ENCODE data around the gene PHACTR1.

Gene PHACTR1

GRCh38 chr6:13053006-13053461 lies 336.5 kb downstream of the PHACTR1 start:
- Histone ChIP-seq H3K27ac (ENCODE audit: low read length) (no peak overlapping the region), H3K4me3 (ENCODE audit: low read length) (no peak overlapping the region), H2AFZ (ENCODE audit: low read depth, low read length) (no peak overlapping the region), H3K27me3 (ENCODE audit: low read depth, low read length) (no peaks in the 10 kb centered on the region; the same call in 1 of the 2 replicates), H3K9me3 (ENCODE audit: insufficient read depth, low read length) (no peaks in the 10 kb centered on the region), H3K9ac (ENCODE audit: low read length) (no peak overlapping the region), H3K36me3 (replicated peaks; ENCODE audit: low read depth, low read length) (no peaks in the 10 kb centered on the region), H3K4me1 (ENCODE audit: low read length) (no peaks in the 10 kb centered on the region), H3K79me2 (ENCODE audit: low read length) (no peaks in the 10 kb centered on the region), H3K4me2 (ENCODE audit: low read length) (no peak overlapping the region), H4K20me1 (ENCODE audit: insufficient read depth, low read length) (no peaks in the 10 kb centered on the region)
- TF ChIP-seq EZH2phosphoT487 (IDR thresholded peaks at IDR 0.05; ENCODE audit: low read depth) (no peak), CTCF (IDR thresholded peaks at IDR 0.05; ENCODE audit: low read depth, low read length) (no peak)

- H3K9ac ChIP-seq (ENCODE audit: low read length): no peak overlapping the region
- peaks cover 5% of the 10 kb centered on the region; the same call in 1 of the 2 replicates for H3K27me3 ChIP-seq (ENCODE audit: low read depth, low read length)
- no peak overlapping the region for H3K27ac ChIP-seq (ENCODE audit: low read length)
- no peak for TF ChIP-seq CTCF (IDR thresholded peaks at IDR 0.05; ENCODE audit: low read depth, low read length)
- TF ChIP-seq EZH2phosphoT487 (IDR thresholded peaks at IDR 0.05; ENCODE audit: low read depth): no peak
- H4K20me1 ChIP-seq (ENCODE audit: insufficient read depth, low read length): no peaks in the 10 kb centered on the region
- no peak overlapping the region for H3K4me3 ChIP-seq (ENCODE audit: low read length)
- no peak overlapping the region for H2AFZ ChIP-seq (ENCODE audit: low read depth, low read length)
- no peaks in the 10 kb centered on the region for H3K79me2 ChIP-seq (ENCODE audit: low read length)
- H3K4me1 ChIP-seq (ENCODE audit: low read length): no peaks in the 10 kb centered on the region
- H3K9me3 ChIP-seq (ENCODE audit: insufficient read depth, low read length): no peaks in the 10 kb centered on the region
- no peaks in the 10 kb centered on the region for H3K36me3 ChIP-seq (replicated peaks; ENCODE audit: low read depth, low read length)
- no peak overlapping the region for H3K4me2 ChIP-seq (ENCODE audit: low read length)
Measured at GRCh38 chr6:13058051-13058450, 341.5 kb downstream of the PHACTR1 start.

DNA sequence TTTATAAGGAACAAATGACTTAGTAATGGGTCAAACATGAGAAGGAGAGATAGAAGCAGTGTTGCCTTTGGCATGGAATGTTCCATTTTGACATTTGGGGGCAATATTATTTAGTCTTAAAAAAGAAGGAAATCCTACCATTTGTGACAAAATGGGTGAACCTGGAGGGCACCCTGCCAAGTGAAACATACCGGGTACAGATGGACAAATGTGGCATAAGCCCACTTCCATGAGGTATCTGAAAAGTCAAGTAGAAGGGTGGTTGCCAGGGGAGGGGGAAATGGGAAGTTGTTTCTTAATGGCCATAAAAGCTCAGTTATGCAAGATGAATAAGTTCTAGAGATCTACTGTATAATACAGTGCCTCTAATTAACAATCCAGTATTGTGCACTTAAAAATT lies 342.5 kb downstream of the PHACTR1 start:
- Histone ChIP-seq H3K9me3 (ENCODE audit: insufficient read depth, low read length) (no peaks in the 10 kb centered on the region), H2AFZ (ENCODE audit: low read depth, low read length) (no peak overlapping the region), H3K9ac (ENCODE audit: low read length) (no peak overlapping the region), H3K36me3 (replicated peaks; ENCODE audit: low read depth, low read length) (no peaks in the 10 kb centered on the region), H3K27me3 (ENCODE audit: low read depth, low read length) (peaks cover 5% of the 10 kb centered on the region; the same call in 1 of the 2 replicates), H3K27ac (ENCODE audit: low read length) (no peak overlapping the region), H3K4me2 (ENCODE audit: low read length) (no peak overlapping the region), H3K4me3 (ENCODE audit: low read length) (no peak overlapping the region), H3K4me1 (ENCODE audit: low read length) (no peaks in the 10 kb centered on the region), H3K79me2 (ENCODE audit: low read length) (no peaks in the 10 kb centered on the region), H4K20me1 (ENCODE audit: insufficient read depth, low read length) (no peaks in the 10 kb centered on the region)
- TF ChIP-seq CTCF (IDR thresholded peaks at IDR 0.05; ENCODE audit: low read depth, low read length): no peak
- no peak for TF ChIP-seq EZH2phosphoT487 (IDR thresholded peaks at IDR 0.05; ENCODE audit: low read depth)

DNA sequence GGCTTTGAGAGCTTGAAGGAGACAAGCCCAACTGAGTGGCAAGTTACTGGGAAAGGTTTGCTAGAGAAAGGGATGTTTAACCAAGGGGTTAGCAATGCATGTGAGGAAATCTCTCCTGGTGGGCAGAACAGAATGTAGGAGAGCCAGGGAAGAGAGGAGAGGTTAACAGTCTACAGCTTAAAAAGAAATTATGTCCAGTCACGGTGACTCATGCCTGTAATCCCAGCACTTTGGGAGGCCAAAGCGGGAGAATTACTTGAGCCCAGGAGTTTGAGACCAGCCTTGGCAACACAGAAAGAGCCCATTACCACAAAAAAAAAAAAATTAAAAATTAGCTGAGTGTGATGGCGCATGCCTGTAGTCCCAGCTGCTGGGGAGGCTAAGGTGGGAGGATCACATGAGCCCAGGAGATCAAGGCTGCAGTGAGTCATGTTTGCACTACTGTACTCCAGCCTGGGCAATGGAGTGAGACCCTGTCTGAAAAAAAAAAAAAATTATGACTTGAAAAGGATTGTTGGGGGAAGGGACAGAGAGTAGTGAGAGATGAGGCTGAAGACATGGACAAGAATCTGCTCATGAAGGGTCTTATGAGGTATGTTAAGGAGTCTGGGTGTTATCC lies 346.8 kb downstream of the PHACTR1 start:
- H3K4me3 ChIP-seq (ENCODE audit: low read length): no peak overlapping the region
- no peaks in the 10 kb centered on the region for H3K4me1 ChIP-seq (ENCODE audit: low read length)
- H2AFZ ChIP-seq (ENCODE audit: low read depth, low read length): no peak overlapping the region
- no peaks in the 10 kb centered on the region for H3K79me2 ChIP-seq (ENCODE audit: low read length)
- TF ChIP-seq EZH2phosphoT487 (IDR thresholded peaks at IDR 0.05; ENCODE audit: low read depth) (no peak), CTCF (IDR thresholded peaks at IDR 0.05; ENCODE audit: low read depth, low read length) (no peak)
- no peaks in the 10 kb centered on the region for H3K9me3 ChIP-seq (ENCODE audit: insufficient read depth, low read length)
- H3K4me2 ChIP-seq (ENCODE audit: low read length): no peak overlapping the region
- H3K27ac ChIP-seq (ENCODE audit: low read length): no peak overlapping the region
- no peaks in the 10 kb centered on the region for H3K36me3 ChIP-seq (replicated peaks; ENCODE audit: low read depth, low read length)
- H4K20me1 ChIP-seq (ENCODE audit: insufficient read depth, low read length): no peaks in the 10 kb centered on the region
- H3K9ac ChIP-seq (ENCODE audit: low read length): no peak overlapping the region
- H3K27me3 ChIP-seq (ENCODE audit: low read depth, low read length): peaks cover 5% of the 10 kb centered on the region; the same call in 1 of the 2 replicates

All from OCI-LY3 (cell line).